ENCODE results near the gene KIAA1328.
"Not testable (repeated sequence)": the region's sequence is repeated elsewhere in the genome, so short reads cannot be mapped to it uniquely, and the experiment has no call there.

KIAA1328 gene

DNA sequence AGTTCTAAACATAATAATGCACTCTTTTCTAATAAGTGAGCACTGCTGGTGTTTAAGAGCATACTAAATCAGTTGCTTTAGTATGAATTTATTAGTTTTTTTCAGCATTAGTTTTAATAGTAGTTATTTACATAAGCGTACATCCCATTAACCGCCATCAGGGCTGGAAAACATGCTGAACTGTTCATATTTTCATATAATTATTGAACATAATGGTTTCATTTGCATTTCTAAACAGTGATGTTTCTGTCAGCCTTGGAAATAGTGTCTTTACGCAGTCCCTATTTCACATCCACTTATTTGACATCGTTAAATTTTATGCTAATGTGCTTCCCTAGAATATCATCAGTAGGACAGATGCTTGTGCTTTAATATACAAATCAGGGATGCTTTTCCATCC lies 71.5 kb downstream of the KIAA1328 start:
- DNase-seq (ENCODE audit: extremely low read depth, low read depth): no peak
- TF ChIP-seq, protein P1, sequence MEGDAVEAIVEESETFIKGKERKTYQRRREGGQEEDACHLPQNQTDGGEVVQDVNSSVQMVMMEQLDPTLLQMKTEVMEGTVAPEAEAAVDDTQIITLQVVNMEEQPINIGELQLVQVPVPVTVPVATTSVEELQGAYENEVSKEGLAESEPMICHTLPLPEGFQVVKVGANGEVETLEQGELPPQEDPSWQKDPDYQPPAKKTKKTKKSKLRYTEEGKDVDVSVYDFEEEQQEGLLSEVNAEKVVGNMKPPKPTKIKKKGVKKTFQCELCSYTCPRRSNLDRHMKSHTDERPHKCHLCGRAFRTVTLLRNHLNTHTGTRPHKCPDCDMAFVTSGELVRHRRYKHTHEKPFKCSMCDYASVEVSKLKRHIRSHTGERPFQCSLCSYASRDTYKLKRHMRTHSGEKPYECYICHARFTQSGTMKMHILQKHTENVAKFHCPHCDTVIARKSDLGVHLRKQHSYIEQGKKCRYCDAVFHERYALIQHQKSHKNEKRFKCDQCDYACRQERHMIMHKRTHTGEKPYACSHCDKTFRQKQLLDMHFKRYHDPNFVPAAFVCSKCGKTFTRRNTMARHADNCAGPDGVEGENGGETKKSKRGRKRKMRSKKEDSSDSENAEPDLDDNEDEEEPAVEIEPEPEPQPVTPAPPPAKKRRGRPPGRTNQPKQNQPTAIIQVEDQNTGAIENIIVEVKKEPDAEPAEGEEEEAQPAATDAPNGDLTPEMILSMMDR (IDR thresholded peaks at IDR 0.05; ENCODE audit: low read depth, low read length, missing control alignments): no peak
- no peak overlapping the region for H3K4me3 ChIP-seq (replicated peaks; ENCODE audit: low read depth, low read length)

DNA sequence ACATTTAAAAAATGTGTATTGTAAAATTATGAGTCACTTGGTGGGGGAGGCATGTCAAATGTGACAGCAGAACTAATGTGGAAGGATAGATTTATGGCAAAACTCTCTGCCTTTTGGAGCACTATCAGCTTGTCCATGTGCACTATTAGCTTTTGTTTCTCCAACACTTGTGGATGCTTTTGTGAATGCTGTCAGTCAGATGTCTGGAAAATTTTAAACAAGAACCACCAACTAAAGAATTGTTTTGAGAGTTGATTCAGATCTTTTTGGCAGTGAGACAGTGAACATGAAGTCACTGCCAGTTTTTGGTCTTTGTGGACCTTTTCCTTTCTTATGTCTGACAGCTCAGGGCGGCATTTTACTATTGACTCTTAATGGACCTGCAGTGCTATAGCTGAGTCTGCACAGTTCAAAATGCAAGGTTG lies 72.4 kb downstream of the KIAA1328 start:
- no peak overlapping the region for H3K4me3 ChIP-seq (replicated peaks; ENCODE audit: low read depth, low read length)
- TF ChIP-seq, protein P1 (IDR thresholded peaks at IDR 0.05; ENCODE audit: low read depth, low read length, missing control alignments): no peak
- DNase-seq (ENCODE audit: extremely low read depth, low read depth): no peak

DNA sequence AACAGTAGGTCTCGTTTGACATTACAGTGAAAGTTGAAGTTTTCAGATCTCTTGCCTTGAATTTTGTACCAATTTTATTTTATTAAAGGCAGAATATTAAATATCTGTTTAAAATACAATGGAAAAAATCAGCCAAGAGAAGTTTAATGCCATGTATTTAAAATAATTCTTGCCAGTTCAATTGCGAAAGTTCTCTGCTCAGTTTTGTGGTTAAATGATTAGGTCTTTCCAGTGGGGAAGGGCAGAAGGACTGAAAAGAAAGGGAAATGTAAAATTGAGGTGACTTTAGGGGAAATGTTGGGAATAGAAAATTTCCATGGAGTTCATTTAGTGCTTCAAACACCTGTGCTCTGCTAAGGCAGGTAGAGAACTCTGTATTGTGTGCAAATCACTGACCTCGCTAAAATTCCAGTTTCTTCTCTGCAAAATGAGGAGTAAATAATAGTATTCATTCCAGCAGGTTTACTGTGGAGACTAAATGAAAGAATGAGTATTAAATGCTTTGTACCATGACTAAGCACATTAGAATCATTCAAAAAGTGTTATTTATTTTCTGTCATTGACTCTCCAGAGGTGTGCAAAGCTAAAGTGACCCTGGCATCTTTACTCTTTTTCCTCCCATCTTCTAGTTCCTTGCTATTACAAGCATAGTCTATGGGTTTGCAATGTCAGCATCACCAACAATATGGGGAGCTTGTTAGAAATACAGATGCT lies 74.4 kb downstream of the KIAA1328 start:
- no peak for DNase-seq (ENCODE audit: extremely low read depth, low read depth)
- H3K4me3 ChIP-seq (replicated peaks; ENCODE audit: low read depth, low read length): no peak overlapping the region
- TF ChIP-seq, protein P1 (IDR thresholded peaks at IDR 0.05; ENCODE audit: low read depth, low read length, missing control alignments): no peak

DNA sequence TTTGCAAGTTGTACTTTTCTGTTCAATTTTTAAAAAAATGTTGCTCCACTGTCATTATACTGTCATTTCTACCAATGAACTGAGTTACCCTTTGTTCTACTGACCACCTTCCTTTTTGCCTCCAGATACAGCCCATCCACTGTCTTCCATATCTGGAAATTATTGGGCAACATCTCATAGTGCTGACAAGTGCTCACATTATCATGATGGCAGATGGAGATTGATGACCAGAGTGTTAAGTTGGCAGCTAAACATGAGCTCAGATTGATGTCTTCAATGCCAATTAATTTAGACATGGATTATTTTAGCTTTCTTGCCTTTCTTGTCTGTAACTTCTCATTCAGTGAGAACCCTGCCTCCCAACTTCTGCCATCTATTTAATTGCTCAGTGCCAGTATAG lies 76.6 kb downstream of the KIAA1328 start:
- DNase-seq (ENCODE audit: extremely low read depth, low read depth): no peak
- H3K4me3 ChIP-seq (replicated peaks; ENCODE audit: low read depth, low read length): no peak overlapping the region
- TF ChIP-seq, protein P1 (IDR thresholded peaks at IDR 0.05; ENCODE audit: low read depth, low read length, missing control alignments): no peak

DNA sequence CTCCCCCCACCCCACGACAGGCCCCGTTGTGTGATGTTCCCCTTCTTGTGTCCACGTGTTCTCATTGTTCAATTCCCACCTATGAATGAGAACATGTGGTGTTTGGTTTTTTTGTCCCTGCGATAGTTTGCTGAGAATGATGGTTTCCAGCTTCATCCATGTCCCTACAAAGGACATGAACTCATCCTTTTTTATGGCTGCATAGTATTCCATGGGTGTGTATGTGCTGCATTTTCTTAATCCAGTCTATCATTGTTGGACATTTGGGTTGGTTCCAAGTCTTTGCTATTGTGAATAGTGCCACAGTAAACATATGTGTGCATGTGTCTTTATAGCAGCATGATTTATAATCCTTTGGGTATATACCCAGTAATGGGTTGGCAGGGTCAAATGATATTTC lies 80.4 kb downstream of the KIAA1328 start:
- not testable (repeated sequence) for H3K4me3 ChIP-seq (replicated peaks; ENCODE audit: low read depth, low read length); DNase-seq (ENCODE audit: extremely low read depth, low read depth)

DNA sequence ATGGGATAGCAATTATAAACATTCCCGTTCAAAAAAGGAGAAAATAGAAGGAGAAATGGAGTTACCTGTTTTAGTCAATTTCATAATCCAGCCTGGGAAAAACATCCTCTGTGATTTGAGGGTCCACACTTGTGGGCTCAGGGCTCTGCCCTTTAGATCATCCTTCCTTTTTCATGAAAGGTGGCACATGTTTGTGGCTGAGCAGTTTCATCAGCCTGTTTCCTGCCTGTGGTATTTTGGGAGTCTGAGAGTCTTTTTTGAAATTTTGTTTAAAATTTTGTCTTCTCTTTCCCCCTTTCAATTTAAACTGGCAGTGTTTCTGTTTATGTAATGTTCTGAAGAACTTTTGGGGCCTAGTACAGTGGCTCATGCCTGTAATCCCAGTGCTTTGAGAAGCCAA lies 84.0 kb downstream of the KIAA1328 start:
- no peak overlapping the region for H3K4me3 ChIP-seq (replicated peaks; ENCODE audit: low read depth, low read length)
- no peak for DNase-seq (ENCODE audit: extremely low read depth, low read depth)
- TF ChIP-seq, protein P1 (IDR thresholded peaks at IDR 0.05; ENCODE audit: low read depth, low read length, missing control alignments): no peak

DNA sequence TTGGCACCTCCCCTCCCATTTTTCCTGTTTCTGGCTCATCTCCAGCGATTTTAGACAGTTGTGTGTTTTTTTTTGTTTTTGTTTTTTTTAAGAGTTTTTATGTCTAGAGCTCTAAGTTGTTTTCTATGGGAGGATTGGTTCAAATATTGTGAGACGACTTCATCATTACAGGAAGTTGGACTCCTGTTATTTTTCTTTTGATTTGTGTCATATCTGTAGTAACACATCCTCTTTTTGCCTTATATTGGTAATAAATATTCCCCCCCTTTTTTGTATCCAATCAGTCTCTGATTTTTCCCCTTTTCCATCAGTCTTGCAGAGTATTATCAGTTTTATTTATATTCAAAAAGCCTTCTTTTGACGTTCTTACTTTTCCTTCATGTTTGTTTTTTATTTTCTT lies 89.0 kb downstream of the KIAA1328 start:
- no peak for DNase-seq (ENCODE audit: extremely low read depth, low read depth)
- TF ChIP-seq, protein P1 (IDR thresholded peaks at IDR 0.05; ENCODE audit: low read depth, low read length, missing control alignments): no peak
- H3K4me3 ChIP-seq (replicated peaks; ENCODE audit: low read depth, low read length): no peak overlapping the region

Data from HFF-Myc (cell line).